GM12801 (cell line): Measurements from ENCODE around the gene PCDH20.

Experiments used
- CTCF ChIP-seq: IDR thresholded peaks from one replicate; pipeline ENCODE4 v1.5.1; 2011; ENCODE audit warnings: control low read depth; ENCODE audit not compliant: insufficient read length; ENCODE audit errors: extremely low read depth

PCDH20 gene

GRCh38 chr13:61415749-61416148 is at the start of gene PCDH20:
PCDH20 (minus strand) TSS chr13:61415849; CDS start chr13:61415158, 691 bp downstream.
- TF ChIP-seq CTCF, result no peak

- no peak for TF ChIP-seq CTCF
Measured at GRCh38 chr13:61463024-61463423, 47.4 kb upstream of the PCDH20 start.

- no peak for TF ChIP-seq CTCF
Measured at GRCh38 chr13:61453121-61453520, 37.5 kb upstream of the PCDH20 start.

GRCh38 chr13:61432029-61432428 is 16.4 kb upstream of the PCDH20 start:
- no peak for TF ChIP-seq CTCF

- TF ChIP-seq CTCF, result no peak
Measured at GRCh38 chr13:61423915-61424314, 8.3 kb upstream of the PCDH20 start.

GRCh38 chr13:61417086-61417570 is 1.5 kb upstream of the PCDH20 start:
- TF ChIP-seq CTCF, result no peak

- TF ChIP-seq CTCF, result no peak
Measured at GRCh38 chr13:61415058-61415721, 459 bp downstream of the PCDH20 start.
